BE2C (cell line): Measurements from ENCODE around the gene SCUBE3.

ENCODE experiments used
- DNase-seq: peaks from one replicate; pipeline ENCODE4 v3.0.0-alpha.2; 2020
- H3K27me3 ChIP-seq: fragments of 250-450 bp; sonication (Bioruptor Pico); 2 replicates; pipeline ENCODE4 v1.5.1; 2020; ENCODE audit warnings: mild to moderate bottlenecking
- H3K36me3 ChIP-seq: fragments of 250-450 bp; sonication (Bioruptor Pico); 2 replicates; pipeline ENCODE4 v1.5.1; 2020; ENCODE audit warnings: mild to moderate bottlenecking
- H3K4me1 ChIP-seq: fragments of 250-450 bp; sonication (Bioruptor Pico); 2 replicates; pipeline ENCODE4 v1.5.1; 2020
- H3K4me3 ChIP-seq: 2 replicates; pipeline ENCODE4 v1.5.1; 2011; ENCODE audit warnings: low read depth, low read length
- H3K9me3 ChIP-seq: fragments of 250-450 bp; sonication (Bioruptor Pico); 2 replicates; pipeline ENCODE4 v1.5.1; 2020
- CTCF ChIP-seq: IDR thresholded peaks from 2 replicates; pipeline ENCODE4 v1.5.1; 2012; ENCODE audit warnings: mild to moderate bottlenecking, low read depth, low read length

SCUBE3 gene

GRCh38 chr6:35167505-35167904, 46.3 kb upstream of the SCUBE3 start:
- H3K4me3 ChIP-seq: no peak overlapping the region
- H3K36me3 ChIP-seq: no peaks in the 10 kb centered on the region
- H3K4me1 ChIP-seq: no peaks in the 10 kb centered on the region
- 0 out of 2 replicates have a peak, but pooled peaks cover 2% of the 10 kb centered on the region for H3K9me3 ChIP-seq
- no peaks in the 10 kb centered on the region for H3K27me3 ChIP-seq
- DNase-seq: no peak
- TF ChIP-seq CTCF: no peak

- no peak for DNase-seq
- no peaks in the 10 kb centered on the region for H3K27me3 ChIP-seq
- no peaks in the 10 kb centered on the region for H3K36me3 ChIP-seq
- TF ChIP-seq CTCF: no peak
- no peaks in the 10 kb centered on the region for H3K4me1 ChIP-seq
- H3K4me3 ChIP-seq: no peak overlapping the region
- 0 out of 2 replicates have a peak, but pooled peaks cover 2% of the 10 kb centered on the region for H3K9me3 ChIP-seq
These were observed 45.3 kb upstream of the SCUBE3 start for GRCh38 chr6:35168461-35168861.

GRCh38 chr6:35170166-35170565, 43.6 kb upstream of the SCUBE3 start:
- TF ChIP-seq CTCF: no peak
- no peaks in the 10 kb centered on the region for H3K4me1 ChIP-seq
- 0 out of 2 replicates have a peak, but pooled peaks cover 2% of the 10 kb centered on the region for H3K9me3 ChIP-seq
- DNase-seq: no peak
- H3K4me3 ChIP-seq: no peak overlapping the region
- H3K27me3 ChIP-seq: peaks cover 4% of the 10 kb centered on the region; the same call in 1 of the 2 replicates
- H3K36me3 ChIP-seq: no peaks in the 10 kb centered on the region

- Histone ChIP-seq H3K27me3 (peaks cover 4% of the 10 kb centered on the region; the same call in 1 of the 2 replicates), H3K4me1 (no peaks in the 10 kb centered on the region), H3K4me3 (no peak overlapping the region), H3K36me3 (no peaks in the 10 kb centered on the region), H3K9me3 (0 out of 2 replicates have a peak, but pooled peaks cover 2% of the 10 kb centered on the region)
- TF ChIP-seq CTCF: no peak
- no peak for DNase-seq
These were observed 42.9 kb upstream of the SCUBE3 start for GRCh38 chr6:35170891-35171290.

GRCh38 chr6:35173044-35173426, 40.7 kb upstream of the SCUBE3 start:
- Histone ChIP-seq H3K27me3 (peaks cover 4% of the 10 kb centered on the region; the same call in 1 of the 2 replicates), H3K4me3 (no peak overlapping the region), H3K9me3 (0 out of 2 replicates have a peak, but pooled peaks cover 2% of the 10 kb centered on the region), H3K4me1 (no peaks in the 10 kb centered on the region), H3K36me3 (no peaks in the 10 kb centered on the region)
- no peak for DNase-seq
- TF ChIP-seq CTCF: no peak

GRCh38 chr6:35173427-35174087, 40.2 kb upstream of the SCUBE3 start:
- no peak for TF ChIP-seq CTCF
- no peak for DNase-seq
- peaks cover 4% of the 10 kb centered on the region; the same call in 1 of the 2 replicates for H3K27me3 ChIP-seq
- no peaks in the 10 kb centered on the region for H3K4me1 ChIP-seq
- no peaks in the 10 kb centered on the region for H3K36me3 ChIP-seq
- 0 out of 2 replicates have a peak, but pooled peaks cover 2% of the 10 kb centered on the region for H3K9me3 ChIP-seq
- H3K4me3 ChIP-seq: no peak overlapping the region
